Stimulated activated CD8-positive, alpha-beta memory T cell treated with anti-CD3 and anti-CD28 coated beads, Interleukin-12 subunit alpha, Interleukin-12 subunit beta, amount 100 ng/mL, for 24 hours (primary cell): Measurements from ENCODE around the gene PGK2.

ENCODE experiments used
- DNase-seq: peaks from one replicate; pipeline ENCODE4 v3.0.0-alpha.2; 2020; ENCODE audit errors: extremely low read depth

Gene PGK2

GRCh38 chr6:49736017-49736508, 51.0 kb downstream of the PGK2 start:
- DNase-seq, result no peak
